Spleen (tissue), 11 donors: ENCODE measurements around the gene MEF2C. TPM values are rescaled to one million over a fixed set of nuclear protein-coding genes. Genes with fewer than 3 reads are reported as not detected.
"Not testable (repeated sequence)": the region's sequence is repeated elsewhere in the genome, so short reads cannot be mapped to it uniquely, and the experiment has no call there.

ENCODE experiments used
- DNase-seq: peaks from one replicate; pipeline ENCODE4 v3.0.0-alpha.2; 2020
- H3K27ac ChIP-seq, 8 donors: fragments of 200-600 bp; sonication (generic) in 7 of 8; 1 replicate in 4 of 8; 2 replicates in 4 of 8; pipeline versions ENCODE4 v1.5.0 to v1.8.0; 2016 to 2021; ENCODE audit warnings: inconsistent platforms in 4 of 8, mild to moderate bottlenecking in 4 of 8, moderate library complexity in 1 of 8
- H3K27me3 ChIP-seq, 7 donors: fragments of 200-600 bp; sonication (generic) in 6 of 7; replicated peaks in 1 of 7; 1 replicate in 4 of 7; 2 replicates in 3 of 7; pipeline versions ENCODE4 v1.5.0 to v1.8.0; 2016 to 2021; ENCODE audit warnings: inconsistent platforms in 3 of 7, mild to moderate bottlenecking in 1 of 7
- H3K36me3 ChIP-seq, 6 donors: fragments of 200-600 bp; sonication (generic) in 5 of 6; 1 replicate in 4 of 6; 2 replicates in 2 of 6; pipeline versions ENCODE4 v1.5.0 to v1.8.0; 2016 to 2021; ENCODE audit warnings: inconsistent platforms in 2 of 6
- H3K4me1 ChIP-seq, 6 donors: fragments of 200-600 bp; sonication (generic) in 5 of 6; 1 replicate in 3 of 6; 2 replicates in 3 of 6; pipeline versions ENCODE4 v1.5.0 to v1.8.0; 2016 to 2021; ENCODE audit warnings: inconsistent platforms in 3 of 6
- H3K4me3 ChIP-seq, 8 donors: fragments of 200-600 bp; sonication (generic) in 7 of 8; 1 replicate in 4 of 8; 2 replicates in 4 of 8; pipeline versions ENCODE4 v1.5.0 to v1.8.0; 2016 to 2021; ENCODE audit warnings: inconsistent platforms in 4 of 8, mild to moderate bottlenecking in 4 of 8, moderate library complexity in 2 of 8
- H3K9me3 ChIP-seq, 8 donors: fragments of 200-600 bp; sonication (generic) in 7 of 8; 1 replicate in 4 of 8; 2 replicates in 4 of 8; pipeline versions ENCODE4 v1.5.0 to v1.8.0; 2016 to 2021; ENCODE audit warnings: inconsistent platforms in 4 of 8
- POLR2A ChIP-seq, 3 donors: fragments of 450-650 bp; IDR thresholded peaks; one replicate each; pipeline ENCODE4 v1.5.1; 2017; ENCODE audit warnings: antibody characterized with exemption in 3 of 3, mild to moderate bottlenecking in 1 of 3
- POLR2AphosphoS5 ChIP-seq, 3 donors: sonication (generic); formaldehyde crosslinking; IDR thresholded peaks; one replicate each; pipeline ENCODE4 v1.5.1; 2017; ENCODE audit warnings: antibody characterized with exemption in 3 of 3
- WGBS, 5 donors: extraction: QIAGEN DNeasy Blood & Tissue Kit in 3 of 5; methylation state at CpG; one replicate each; pipeline versions ENCODE4 v1.1.5 to v1.1.7; 2013 to 2018; 5-methylcytosine and 5-hydroxymethylcytosine counted together
- intact Hi-C: fragments of 100-400 bp; cut with DNase I; formaldehyde crosslinking; loops from one replicate; pipeline ENCODE4 v1.15.0; 2023; ENCODE audit warnings: low total_unique reads
- polyA plus RNA-seq, 3 donors: library from polyadenylated mRNA; stranded (reverse); fragments of 200-250 nt; gene quantifications; one replicate each; pipeline ENCODE4 v1.2.1, GENCODE V29; 2013
- total RNA-seq, 7 donors: library from RNA; depleted of rRNA in 3 of 7; stranded (reverse); fragments of >200 nt in 3 of 7; fragmentation: NEBNext Ultra II Directional in 4 of 7; extraction: Animal tissue kit (Norgen Biotek cat#: 25700) in 4 of 7; gene quantifications; one replicate each; pipeline versions ENCODE4 v1.1.0 to v1.2.1, GENCODE V29; 2016 to 2021
- TF ChIP-seq, protein P1 (sequence below), 11 experiments: fragments of 200-600 bp in 7 of 11; fragments of 450-650 bp in 4 of 11; sonication (generic) in 4 of 11; IDR thresholded peaks in 8 of 11; conservative IDR thresholded peaks in 3 of 11; 1 replicate in 7 of 11; 2 replicates in 4 of 11; pipeline versions ENCODE4 v1.4.0 to v1.8.0; 2016 to 2021; ENCODE audit warnings: antibody characterized with exemption in 11 of 11, inconsistent platforms in 4 of 11, mild to moderate bottlenecking in 1 of 11
- donor health status: healthy with polysubstance abuse.
- donor health status: DM: no; HTN: no; CAD: no; lungs with moderate emphysema.
- donor health status: DM: no; HTN: no; CAD: no.
- donor health status: Bipolar disorder and iron deficiency.
- donor health status: healthy.
- donor health status: DM: no; HTN: no; CAD: no.
- donor health status: DM: yes; HTN: yes; CAD: no.

Gene MEF2C
- total and polyA plus RNA-seq, 10 donors, result 19.3 to 153 (median 120) TPM

DNA sequence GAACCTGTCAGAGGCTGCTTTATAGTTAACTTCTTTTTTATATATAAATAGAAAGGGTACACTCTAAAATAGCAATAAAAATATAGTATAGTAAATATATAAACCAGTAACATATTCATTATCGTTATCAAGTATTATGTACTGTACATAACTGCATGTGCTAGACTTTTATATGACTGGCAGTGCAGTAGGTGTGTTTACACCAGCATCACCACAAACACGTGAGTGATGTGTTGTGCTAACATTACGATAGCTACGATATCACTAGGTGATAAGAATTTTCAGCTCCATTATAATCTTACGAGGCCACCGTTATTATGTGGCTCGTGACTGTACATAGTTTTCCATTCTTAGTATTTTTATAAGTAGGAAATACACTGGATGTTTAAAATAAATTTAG lies 43.8 kb upstream of the MEF2C start:
- intact Hi-C loops, result no loop called here
- H3K27me3 ChIP-seq, result no peaks in the 10 kb centered on the region
- WGBS, 5 donors, result 92 to 97% (median 95%) methylated on average over 7 of the region's 7 CpGs
- no peaks in the 10 kb centered on the region for H3K36me3 ChIP-seq
- no peak for DNase-seq
- no peak overlapping the region for H3K4me3 ChIP-seq
- no peaks in the 10 kb centered on the region for H3K9me3 ChIP-seq
- H3K27ac ChIP-seq, result no peak overlapping the region
- TF ChIP-seq POLR2AphosphoS5 (IDR thresholded peaks at IDR 0.05) (no peak), POLR2A (IDR thresholded peaks at IDR 0.05) (no peak)
- TF ChIP-seq, protein P1, sequence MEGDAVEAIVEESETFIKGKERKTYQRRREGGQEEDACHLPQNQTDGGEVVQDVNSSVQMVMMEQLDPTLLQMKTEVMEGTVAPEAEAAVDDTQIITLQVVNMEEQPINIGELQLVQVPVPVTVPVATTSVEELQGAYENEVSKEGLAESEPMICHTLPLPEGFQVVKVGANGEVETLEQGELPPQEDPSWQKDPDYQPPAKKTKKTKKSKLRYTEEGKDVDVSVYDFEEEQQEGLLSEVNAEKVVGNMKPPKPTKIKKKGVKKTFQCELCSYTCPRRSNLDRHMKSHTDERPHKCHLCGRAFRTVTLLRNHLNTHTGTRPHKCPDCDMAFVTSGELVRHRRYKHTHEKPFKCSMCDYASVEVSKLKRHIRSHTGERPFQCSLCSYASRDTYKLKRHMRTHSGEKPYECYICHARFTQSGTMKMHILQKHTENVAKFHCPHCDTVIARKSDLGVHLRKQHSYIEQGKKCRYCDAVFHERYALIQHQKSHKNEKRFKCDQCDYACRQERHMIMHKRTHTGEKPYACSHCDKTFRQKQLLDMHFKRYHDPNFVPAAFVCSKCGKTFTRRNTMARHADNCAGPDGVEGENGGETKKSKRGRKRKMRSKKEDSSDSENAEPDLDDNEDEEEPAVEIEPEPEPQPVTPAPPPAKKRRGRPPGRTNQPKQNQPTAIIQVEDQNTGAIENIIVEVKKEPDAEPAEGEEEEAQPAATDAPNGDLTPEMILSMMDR (IDR thresholded peaks at IDR 0.05 in 8 of 11, conservative IDR thresholded peaks at IDR 0.05 in 3 of 11), result no peak
- no peaks in the 10 kb centered on the region for H3K4me1 ChIP-seq

DNA sequence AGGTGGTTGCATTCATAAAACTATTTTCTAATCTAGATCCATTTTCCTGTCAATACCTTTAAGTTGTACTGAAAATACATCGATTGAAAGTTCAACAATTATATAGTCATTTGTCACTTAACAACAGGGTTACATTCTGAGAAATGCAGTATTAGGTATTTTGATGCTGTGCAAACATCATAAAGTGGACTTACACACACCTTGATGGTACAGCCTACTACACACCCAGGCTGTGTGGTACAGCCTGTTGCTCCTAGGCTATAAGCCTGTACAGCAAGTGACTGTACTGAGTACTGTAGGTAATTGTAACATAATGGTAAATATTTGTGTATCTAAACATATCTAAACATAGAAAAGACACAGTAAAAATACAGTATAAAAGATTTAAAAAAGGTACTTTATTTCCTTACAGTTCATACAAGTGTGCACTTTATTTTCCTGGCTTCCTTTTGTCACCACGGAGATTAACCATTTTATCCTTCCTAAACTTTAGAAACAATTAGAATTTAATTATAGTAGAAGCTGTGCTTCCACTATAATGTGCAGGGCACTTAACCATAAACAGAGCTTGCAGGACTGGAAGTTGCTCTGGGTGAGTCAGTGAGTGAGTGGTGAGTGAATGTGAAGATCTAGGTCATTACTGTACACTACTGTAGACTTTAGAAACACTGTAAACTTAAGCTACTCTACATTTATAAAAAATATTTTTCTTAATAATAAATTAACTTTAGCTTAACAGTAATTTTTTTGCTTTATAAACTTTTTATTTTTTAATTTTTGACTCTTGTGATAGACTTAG lies 42.9 kb upstream of the MEF2C start:
- no peaks in the 10 kb centered on the region for H3K36me3 ChIP-seq
- 87 to 96% (median 89%) methylated on average over 2 of the region's 2 CpGs for WGBS, 5 donors
- H3K27ac ChIP-seq, result no peak overlapping the region
- H3K9me3 ChIP-seq, result no peaks in the 10 kb centered on the region
- DNase-seq, result no peak
- TF ChIP-seq, protein P1 (IDR thresholded peaks at IDR 0.05 in 8 of 11, conservative IDR thresholded peaks at IDR 0.05 in 3 of 11), result no peak
- TF ChIP-seq POLR2A (IDR thresholded peaks at IDR 0.05) (no peak), POLR2AphosphoS5 (IDR thresholded peaks at IDR 0.05) (no peak)
- intact Hi-C loops, result no loop called here
- no peak overlapping the region for H3K4me3 ChIP-seq
- no peaks in the 10 kb centered on the region for H3K27me3 ChIP-seq
- H3K4me1 ChIP-seq, result no peaks in the 10 kb centered on the region

DNA sequence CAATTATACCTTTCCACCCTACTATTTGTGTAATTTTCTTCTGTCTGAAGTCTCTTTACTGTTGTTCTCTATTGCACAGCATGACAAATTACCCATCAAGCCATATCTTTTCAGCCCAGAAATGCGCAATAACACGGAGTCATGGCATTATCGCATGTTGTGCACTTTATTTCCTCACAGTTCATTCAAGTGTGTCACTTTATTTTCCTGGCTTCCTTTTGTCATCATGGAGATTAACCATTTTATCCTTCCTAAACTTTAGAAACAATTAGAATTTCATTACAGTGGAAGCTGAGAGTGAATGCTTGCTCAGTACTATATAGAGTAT lies 41.3 kb upstream of the MEF2C start:
- Histone ChIP-seq H3K27me3 (no peaks in the 10 kb centered on the region), H3K4me1 (no peaks in the 10 kb centered on the region), H3K36me3 (no peaks in the 10 kb centered on the region), H3K27ac (no peak overlapping the region), H3K4me3 (no peak overlapping the region), H3K9me3 (peaks cover 0 to 5% (median 0%) of the 10 kb centered on the region in 8 donors)
- intact Hi-C loops, result no loop called here
- no peak for TF ChIP-seq POLR2AphosphoS5 (IDR thresholded peaks at IDR 0.05)
- TF ChIP-seq POLR2A (IDR thresholded peaks at IDR 0.05), result no peak
- TF ChIP-seq, protein P1 (IDR thresholded peaks at IDR 0.05 in 8 of 11, conservative IDR thresholded peaks at IDR 0.05 in 3 of 11), result no peak
- DNase-seq, result no peak
- 89 to 95% (median 91%) methylated on average over 3 of the region's 3 CpGs for WGBS, 5 donors

DNA sequence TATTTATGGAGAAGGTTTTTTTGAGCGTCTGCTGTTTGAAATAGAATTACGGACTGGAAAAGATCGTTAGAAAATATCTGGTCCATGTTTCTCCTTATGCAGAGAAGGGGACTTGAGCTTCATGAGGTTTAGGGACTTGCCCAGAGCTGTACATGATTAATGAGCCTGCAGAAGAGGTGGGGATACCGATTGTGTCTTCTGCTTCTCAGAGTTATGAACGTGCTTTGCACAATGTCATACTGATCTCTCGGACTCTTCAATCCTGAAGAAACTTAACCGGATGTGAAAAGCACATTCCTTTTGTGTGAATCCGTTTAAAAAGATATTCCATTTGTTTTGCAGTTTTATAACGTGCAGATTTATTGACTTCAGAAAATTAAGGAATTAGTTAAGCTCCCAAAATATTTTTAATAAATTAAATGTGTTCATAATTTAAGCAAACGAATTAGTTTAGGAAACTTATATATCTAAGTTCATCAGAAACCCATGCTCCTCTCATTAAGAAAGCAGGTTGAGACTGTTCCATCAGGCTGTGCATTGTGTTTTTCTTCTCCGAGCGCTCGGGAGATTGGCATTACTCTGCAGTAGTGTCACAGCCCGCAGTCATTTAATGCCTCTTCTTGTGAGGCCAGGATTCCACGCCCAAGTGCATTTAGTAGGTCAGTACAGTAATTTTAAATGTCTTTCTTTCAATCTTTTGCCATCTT lies 40.8 kb upstream of the MEF2C start:
- H3K9me3 ChIP-seq, result peaks cover 0 to 5% (median 0%) of the 10 kb centered on the region in 8 donors
- no peaks in the 10 kb centered on the region for H3K36me3 ChIP-seq
- no peak overlapping the region for H3K4me3 ChIP-seq
- 89 to 94% (median 90%) methylated on average over 15 of the region's 15 CpGs for WGBS, 5 donors
- TF ChIP-seq POLR2AphosphoS5 (IDR thresholded peaks at IDR 0.05) (no peak), POLR2A (IDR thresholded peaks at IDR 0.05) (no peak)
- TF ChIP-seq, protein P1 (IDR thresholded peaks at IDR 0.05 in 8 of 11, conservative IDR thresholded peaks at IDR 0.05 in 3 of 11), result no peak
- no peaks in the 10 kb centered on the region for H3K27me3 ChIP-seq
- H3K27ac ChIP-seq, result no peak overlapping the region
- DNase-seq, result no peak
- no peaks in the 10 kb centered on the region for H3K4me1 ChIP-seq
- intact Hi-C loops, result no loop called here

DNA sequence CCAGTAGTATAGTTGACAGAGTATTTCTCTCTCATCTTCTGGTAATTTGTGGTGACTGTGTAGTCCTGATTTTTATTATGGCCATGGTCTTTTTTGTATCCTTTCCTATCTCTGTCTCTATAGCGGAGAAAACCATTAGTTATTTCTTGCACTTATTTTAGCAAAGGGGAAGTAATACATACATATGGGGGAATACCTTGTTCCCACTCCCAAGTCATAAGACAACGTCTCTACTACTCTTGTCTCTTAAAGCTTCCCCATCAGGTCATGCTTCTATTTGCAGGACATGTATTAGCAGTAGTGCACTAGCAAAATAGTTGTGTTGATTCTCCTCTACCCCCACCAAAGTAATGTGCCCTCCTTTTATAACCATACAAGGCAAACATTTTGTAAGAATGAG lies 29.8 kb upstream of the MEF2C start:
- H3K27me3 ChIP-seq, H3K9me3 ChIP-seq, intact Hi-C loops, H3K27ac ChIP-seq, H3K4me1 ChIP-seq, DNase-seq, H3K4me3 ChIP-seq, H3K36me3 ChIP-seq: not testable (repeated sequence)
- WGBS, 5 donors, result 70 to 84% (median 74%) methylated on average over 2 of the region's 2 CpGs

GRCh38 chr5:88911059-88911572 lies 28.1 kb upstream of the MEF2C start:
- WGBS, 5 donors, result 91 to 98% (median 92%) methylated on average over 9 of the region's 9 CpGs
- H3K27ac ChIP-seq, intact Hi-C loops, DNase-seq, H3K36me3 ChIP-seq, H3K4me1 ChIP-seq, H3K27me3 ChIP-seq, H3K4me3 ChIP-seq, H3K9me3 ChIP-seq: not testable (repeated sequence)
